Keratinocyte (primary cell): ENCODE results near the gene TCF7. TPM values are rescaled to one million over a fixed set of nuclear protein-coding genes. Genes with fewer than 3 reads are reported as not detected.

Experiments
- DNase-seq: peaks from one replicate; pipeline ENCODE4 v3.0.0-alpha.2; 2011; ENCODE audit warnings: low read depth, missing footprints, low spot score
- FAIRE-seq: peaks from 2 replicates; lab custom pipeline; 2011; peaks lifted over from hg19 to GRCh38; lab: Jason Lieb, UNC
- H2AFZ ChIP-seq: 2 replicates; pipeline ENCODE4 v1.6.0; 2012; ENCODE audit warnings: low read length, control low read depth, inconsistent platforms; ENCODE audit not compliant: control insufficient read depth
- H3K27ac ChIP-seq: 2 replicates; pipeline ENCODE4 v1.5.1; 2011; ENCODE audit warnings: low read length; ENCODE audit not compliant: control insufficient read depth, insufficient read depth
- H3K27me3 ChIP-seq: 3 replicates; pipeline ENCODE4 v1.6.0; 2011; ENCODE audit warnings: low read length; ENCODE audit not compliant: control insufficient read depth, insufficient read depth; ENCODE audit errors: extremely low read depth
- H3K36me3 ChIP-seq, 2 experiments: 2 replicates in 1 of 2; 3 replicates in 1 of 2; pipeline ENCODE4 v1.5.1; 2011; ENCODE audit warnings: low read length in 2 of 2, mild to moderate bottlenecking in 1 of 2; ENCODE audit not compliant: control insufficient read depth in 2 of 2, insufficient read depth in 2 of 2; ENCODE audit errors: extremely low read depth in 1 of 2
- H3K4me1 ChIP-seq: 3 replicates; pipeline ENCODE4 v1.5.1; 2011; ENCODE audit warnings: low read length; ENCODE audit not compliant: control insufficient read depth, insufficient read depth; ENCODE audit errors: extremely low read depth
- H3K4me2 ChIP-seq: 3 replicates; pipeline ENCODE4 v1.6.0; 2011; ENCODE audit warnings: low read depth, low read length; ENCODE audit not compliant: control insufficient read depth, insufficient read depth; ENCODE audit errors: extremely low read depth
- H3K4me3 ChIP-seq, 3 experiments: fragments of 200-600 bp in 1 of 3; sonication (generic) in 1 of 3; 2 replicates in 2 of 3; 3 replicates in 1 of 3; pipeline ENCODE4 v1.5.1; 2011 to 2016; ENCODE audit warnings: low read length in 3 of 3, mild to moderate bottlenecking in 3 of 3, control low read depth in 2 of 3, inconsistent platforms in 1 of 3, low read depth in 1 of 3, mixed read lengths in 1 of 3, mixed run types in 1 of 3, moderate library complexity in 1 of 3; ENCODE audit not compliant: control insufficient read depth in 2 of 3, insufficient read depth in 2 of 3; ENCODE audit errors: extremely low read depth in 1 of 3
- H3K79me2 ChIP-seq: 2 replicates; pipeline ENCODE4 v1.6.0; 2012; ENCODE audit warnings: low read length; ENCODE audit not compliant: control insufficient read depth, insufficient read depth
- H3K9ac ChIP-seq: 3 replicates; pipeline ENCODE4 v1.6.0; 2011; ENCODE audit warnings: low read length; ENCODE audit not compliant: control insufficient read depth, insufficient read depth; ENCODE audit errors: extremely low read depth
- H3K9me1 ChIP-seq: 3 replicates; pipeline ENCODE4 v1.6.0; 2011; ENCODE audit warnings: low read length; ENCODE audit not compliant: control insufficient read depth, insufficient read depth; ENCODE audit errors: extremely low read depth
- H3K9me3 ChIP-seq: 2 replicates; pipeline ENCODE4 v1.5.1; 2012; ENCODE audit warnings: low read depth, low read length; ENCODE audit not compliant: control insufficient read depth
- H4K20me1 ChIP-seq: 3 replicates; pipeline ENCODE4 v1.6.0; 2011; ENCODE audit warnings: low read length; ENCODE audit not compliant: control insufficient read depth, insufficient read depth; ENCODE audit errors: extremely low read depth
- EZH2 ChIP-seq: IDR thresholded peaks from one replicate; pipeline ENCODE4 v1.6.1; 2012; ENCODE audit warnings: inconsistent platforms, mild to moderate bottlenecking, low read length, moderate library complexity
- dilution Hi-C: fragments of 300-500 bp; cut with MboI; formaldehyde crosslinking; loops from one replicate; pipeline ENCODE4 v1.7.0; 2020; ENCODE audit warnings: low sequenced_read_pairs; ENCODE audit not compliant: extremely low pct_ligation_motif_present
- polyA plus RNA-seq, 5 experiments: library from polyadenylated mRNA; depleted of rRNA in 3 of 5; stranded (reverse) in 3 of 5; stranded (forward) in 1 of 5; unstranded in 1 of 5; fragments of >200 nt; gene quantifications; 1 replicate in 1 of 5; 2 replicates in 3 of 5; 3 replicates in 1 of 5; pipeline versions ENCODE4 v1.2.1 to v1.2.3, GENCODE V29; 2011 to 2012; ENCODE audit warnings: missing spikeins in 2 of 5, low read depth in 1 of 5, low replicate concordance in 1 of 5
- TF ChIP-seq, protein P1 (sequence below), 3 experiments: IDR thresholded peaks in 1 of 3; conservative IDR thresholded peaks in 1 of 3; optimal IDR thresholded peaks in 1 of 3; 2 replicates in 2 of 3; 3 replicates in 1 of 3; pipeline versions ENCODE3 to v1.5.1; 2011; ENCODE audit warnings: low read length in 3 of 3, mild to moderate bottlenecking in 3 of 3, moderate library complexity in 2 of 3, control low read depth in 1 of 3, inconsistent platforms in 1 of 3; ENCODE audit not compliant: insufficient read depth in 2 of 3; ENCODE audit errors: extremely low read depth in 1 of 3

Gene TCF7
- polyA plus RNA-seq, 1 donor (not counting 4 experiments of a cell fraction or from before 2014, with no cell fraction given), result 0.84 TPM

DNA sequence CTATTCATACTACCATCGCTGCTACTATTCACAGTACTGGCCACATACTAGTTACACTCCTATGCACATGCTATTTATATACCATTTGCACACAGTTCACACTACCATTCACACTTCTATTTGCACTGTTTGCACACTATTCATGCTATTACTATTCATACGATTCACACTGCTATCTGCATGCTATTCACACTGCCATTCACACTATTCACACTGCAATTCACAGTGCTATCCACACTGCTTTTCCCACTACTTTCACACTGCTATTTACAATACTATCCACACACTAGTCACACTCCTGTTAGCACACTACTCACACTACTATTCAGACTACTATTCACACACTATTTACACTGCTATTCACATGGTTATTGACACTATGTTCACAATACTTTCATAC, 39.4 kb upstream of the TCF7 start:
- FAIRE-seq, result no peak
- Histone ChIP-seq H3K4me3 (no peak overlapping the region), H3K9ac (no peak overlapping the region), H3K27ac (no peak overlapping the region), H3K9me1 (no peaks in the 10 kb centered on the region), H2AFZ (no peak overlapping the region), H3K9me3 (no peaks in the 10 kb centered on the region), H3K4me1 (peaks cover 6% of the 10 kb centered on the region), H3K79me2 (no peaks in the 10 kb centered on the region), H3K36me3 (no peaks in the 10 kb centered on the region), H3K27me3 (peaks cover 13% of the 10 kb centered on the region), H3K4me2 (no peak overlapping the region), H4K20me1 (no peaks in the 10 kb centered on the region)
- dilution Hi-C loops, result no loop called here
- TF ChIP-seq EZH2, result no peak
- TF ChIP-seq, protein P1, sequence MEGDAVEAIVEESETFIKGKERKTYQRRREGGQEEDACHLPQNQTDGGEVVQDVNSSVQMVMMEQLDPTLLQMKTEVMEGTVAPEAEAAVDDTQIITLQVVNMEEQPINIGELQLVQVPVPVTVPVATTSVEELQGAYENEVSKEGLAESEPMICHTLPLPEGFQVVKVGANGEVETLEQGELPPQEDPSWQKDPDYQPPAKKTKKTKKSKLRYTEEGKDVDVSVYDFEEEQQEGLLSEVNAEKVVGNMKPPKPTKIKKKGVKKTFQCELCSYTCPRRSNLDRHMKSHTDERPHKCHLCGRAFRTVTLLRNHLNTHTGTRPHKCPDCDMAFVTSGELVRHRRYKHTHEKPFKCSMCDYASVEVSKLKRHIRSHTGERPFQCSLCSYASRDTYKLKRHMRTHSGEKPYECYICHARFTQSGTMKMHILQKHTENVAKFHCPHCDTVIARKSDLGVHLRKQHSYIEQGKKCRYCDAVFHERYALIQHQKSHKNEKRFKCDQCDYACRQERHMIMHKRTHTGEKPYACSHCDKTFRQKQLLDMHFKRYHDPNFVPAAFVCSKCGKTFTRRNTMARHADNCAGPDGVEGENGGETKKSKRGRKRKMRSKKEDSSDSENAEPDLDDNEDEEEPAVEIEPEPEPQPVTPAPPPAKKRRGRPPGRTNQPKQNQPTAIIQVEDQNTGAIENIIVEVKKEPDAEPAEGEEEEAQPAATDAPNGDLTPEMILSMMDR (optimal IDR thresholded peaks at IDR 0.05 in 1 of 3, IDR thresholded peaks at IDR 0.05 in 1 of 3, conservative IDR thresholded peaks at IDR 0.05 in 1 of 3; ENCODE audit: extremely low read depth in 1 of 3, insufficient read depth in 2 of 3, low read length in 3 of 3), result no peak
- no peak for DNase-seq

DNA sequence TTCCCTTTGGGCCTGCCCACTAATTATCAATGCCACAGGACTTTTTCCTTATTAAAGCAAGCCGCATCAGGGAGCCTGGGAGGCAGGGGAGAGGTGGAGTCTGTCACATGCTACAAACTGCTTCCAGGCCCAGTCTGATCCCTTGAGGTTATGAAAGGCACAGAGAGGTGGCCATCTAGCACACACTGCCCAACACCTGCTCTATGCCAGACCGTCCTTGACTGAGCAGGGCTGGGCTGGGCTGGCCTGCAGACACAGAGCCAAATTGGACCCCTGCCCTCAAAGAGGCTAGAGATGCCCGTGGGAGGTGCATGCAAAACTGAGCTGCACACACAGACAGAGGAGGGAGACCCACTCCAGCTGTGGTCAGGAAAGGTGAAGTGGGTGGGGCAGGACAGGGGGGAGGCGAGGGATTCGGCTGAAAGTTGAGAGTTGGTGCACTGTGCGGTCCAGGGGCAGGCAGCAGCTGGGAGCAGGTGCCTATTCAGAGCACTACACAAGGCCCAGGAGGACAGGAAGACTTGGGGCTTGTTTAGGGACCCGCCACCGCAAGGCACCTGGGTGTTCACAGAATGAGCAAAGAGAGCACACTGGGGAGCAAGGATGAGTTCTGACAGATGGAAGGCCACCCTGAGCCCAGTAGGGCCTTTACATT, 36.4 kb upstream of the TCF7 start:
- Histone ChIP-seq H3K27me3 (no peaks in the 10 kb centered on the region), H3K36me3 (no peaks in the 10 kb centered on the region), H3K9me3 (no peaks in the 10 kb centered on the region), H3K9ac (no peak overlapping the region), H3K4me3 (no peak overlapping the region), H3K4me1 (no peaks in the 10 kb centered on the region), H2AFZ (no peak overlapping the region), H3K27ac (no peak overlapping the region), H3K4me2 (no peak overlapping the region), H3K79me2 (no peaks in the 10 kb centered on the region), H3K9me1 (no peaks in the 10 kb centered on the region), H4K20me1 (no peaks in the 10 kb centered on the region)
- dilution Hi-C loops, result no loop called here
- TF ChIP-seq, protein P1 (optimal IDR thresholded peaks at IDR 0.05 in 1 of 3, IDR thresholded peaks at IDR 0.05 in 1 of 3, conservative IDR thresholded peaks at IDR 0.05 in 1 of 3; ENCODE audit: extremely low read depth in 1 of 3, insufficient read depth in 2 of 3, low read length in 3 of 3), result no peak
- no peak for TF ChIP-seq EZH2
- DNase-seq, result no peak
- no peak for FAIRE-seq
